HG03108 (cell line): Measurements from ENCODE around the gene GPN2.
A peak's percentile ranks its signal among the peaks of the same experiment; 100 is the strongest.
"Not testable (repeated sequence)": the region's sequence is repeated elsewhere in the genome, so short reads cannot be mapped to it uniquely, and the experiment has no call there.

Experiments
- ATAC-seq: cut with Tn5 transposase; IDR thresholded peaks from one replicate; pipeline ENCODE4 v1.9.1; 2021; ENCODE audit warnings: moderate library complexity; ENCODE audit not compliant: unreplicated experiment

The GPN2 gene

DNA sequence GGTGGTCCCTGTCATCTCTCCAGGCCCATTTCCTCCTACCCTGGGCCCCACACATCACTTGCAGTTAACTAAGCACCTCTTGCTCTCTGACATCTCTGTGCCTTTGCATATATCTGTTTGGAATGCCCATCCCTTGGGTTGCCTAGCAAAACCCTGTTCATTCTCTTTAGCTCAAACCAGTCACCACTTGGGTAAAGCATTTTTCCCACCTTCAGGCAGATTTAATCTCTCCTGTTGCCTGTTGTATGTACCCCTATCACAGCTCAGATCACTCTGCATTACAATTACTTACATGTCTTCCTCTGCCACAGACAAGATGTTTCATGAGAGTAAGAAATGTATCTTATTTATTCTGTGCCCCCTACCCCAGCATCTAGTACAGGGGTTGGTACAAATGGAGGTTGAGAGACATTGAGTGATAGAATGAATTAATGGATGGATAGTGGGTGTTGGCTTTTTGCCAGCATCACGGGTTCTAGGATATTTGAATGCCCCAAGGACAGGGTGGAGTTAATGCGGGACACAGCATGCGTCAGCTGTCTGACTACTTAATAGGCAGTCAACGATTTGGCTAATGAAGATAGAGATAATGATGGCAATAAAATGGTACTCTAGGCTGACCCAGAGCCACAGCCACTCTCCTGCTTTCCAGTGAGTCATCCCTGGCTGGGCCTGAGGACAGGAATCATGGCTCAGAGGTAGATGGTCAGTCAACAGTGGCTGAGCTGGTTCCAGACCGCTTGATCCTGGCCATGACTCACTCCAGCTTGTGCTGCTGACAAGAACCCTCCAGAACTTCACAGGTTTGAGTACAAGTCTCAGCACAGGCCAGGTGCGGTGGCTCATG, 17.2 kb upstream of the GPN2 start:
- no peak for ATAC-seq

DNA sequence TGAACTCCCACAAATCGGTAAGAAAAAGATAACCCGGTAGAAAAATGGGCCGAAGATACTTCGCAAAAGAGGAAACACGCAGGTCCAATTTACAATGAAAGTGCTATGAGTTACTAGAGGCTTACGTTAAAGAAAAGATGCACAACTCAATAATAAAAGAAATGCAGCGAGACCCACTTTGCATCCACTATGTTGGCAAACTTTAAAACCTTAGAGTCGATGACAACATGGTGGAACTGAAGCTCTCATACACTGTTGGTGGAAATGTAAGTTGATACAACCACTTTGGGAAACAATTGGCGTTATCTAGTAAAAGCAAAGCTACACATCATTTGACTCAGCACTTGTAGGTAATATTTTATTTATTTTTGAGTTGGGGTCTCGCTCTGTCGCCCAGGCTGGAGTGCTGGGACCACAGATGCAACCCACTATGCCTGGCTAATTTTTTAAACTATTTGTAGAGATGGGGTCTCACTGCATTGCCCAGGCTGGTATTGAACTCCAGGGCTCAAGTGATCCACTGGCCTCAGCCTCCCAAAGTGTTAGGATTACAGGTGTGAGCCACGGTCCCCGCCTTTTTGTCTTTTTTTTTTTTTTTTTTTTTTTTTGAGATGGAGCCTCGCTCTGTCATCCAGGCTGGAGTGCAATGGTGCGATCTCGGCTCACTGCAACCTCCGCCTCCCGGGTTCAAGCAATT, 10.9 kb upstream of the GPN2 start:
- ATAC-seq = no peak

DNA sequence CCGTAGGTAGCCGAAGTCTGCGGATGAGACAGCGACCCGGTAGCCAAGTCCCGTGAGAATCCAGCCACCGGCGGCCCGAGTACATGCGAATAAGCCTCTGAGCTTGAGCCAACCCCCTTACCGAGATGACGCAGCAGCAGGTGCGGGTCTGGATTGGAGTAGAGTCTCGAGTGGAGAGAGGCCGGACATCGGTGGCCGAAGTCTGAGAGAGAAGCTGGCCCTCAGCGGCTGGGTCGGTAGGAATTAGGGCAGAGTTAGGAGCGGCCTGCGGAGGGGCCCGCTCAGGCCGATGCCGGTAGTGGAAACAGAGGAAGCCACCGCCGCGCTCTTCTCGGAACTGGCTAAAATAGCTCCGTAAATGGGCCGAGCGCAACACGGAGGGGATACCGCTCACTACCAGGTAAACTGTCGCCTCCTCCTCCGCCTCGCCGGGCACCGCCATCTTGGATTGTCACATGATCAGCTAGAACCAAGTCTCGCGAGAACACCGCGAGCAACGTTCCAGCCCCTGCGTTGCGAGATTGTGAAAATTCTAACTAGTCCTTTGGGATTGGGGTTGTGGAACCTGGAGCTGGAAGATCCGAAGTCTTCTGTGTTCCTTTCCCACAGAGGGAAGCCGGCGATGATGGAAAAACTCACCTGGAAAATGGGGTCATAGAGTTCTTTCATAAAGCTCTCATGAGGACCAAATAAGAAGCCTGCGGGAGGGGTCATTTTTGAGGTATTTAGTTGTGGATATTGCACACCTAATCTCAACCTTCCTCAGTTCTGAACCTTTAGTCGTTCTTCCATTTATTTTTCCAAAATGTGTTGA, 10.1 kb upstream of the GPN2 start, which contains the start of gene GPATCH3:
GPATCH3 (minus strand) TSS at position 467 of the 814 bp plus-strand sequence; CDS start at position 442, 25 bp downstream.
- peak; percentile 81 for ATAC-seq

DNA sequence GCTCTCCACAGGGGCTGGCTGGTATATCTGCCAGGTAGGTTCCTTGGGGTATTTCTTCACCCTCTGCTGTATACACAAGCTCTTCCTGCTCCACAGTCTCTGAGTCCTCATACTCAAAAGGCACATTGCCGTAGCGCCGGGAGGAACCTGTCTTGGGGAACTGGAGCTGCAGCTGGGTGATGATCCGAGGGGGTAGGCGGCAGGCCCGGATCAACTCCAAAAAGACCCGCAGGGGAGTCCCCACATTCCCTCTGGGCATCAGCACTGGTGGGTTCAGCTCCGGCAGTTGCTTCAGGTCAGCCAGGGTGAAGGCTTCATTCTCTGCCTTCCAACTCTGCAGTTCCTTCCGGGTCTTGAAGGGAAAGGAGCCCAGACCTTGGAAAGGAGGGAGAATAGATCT, 7.3 kb upstream of the GPN2 start:
- ATAC-seq = no peak

DNA sequence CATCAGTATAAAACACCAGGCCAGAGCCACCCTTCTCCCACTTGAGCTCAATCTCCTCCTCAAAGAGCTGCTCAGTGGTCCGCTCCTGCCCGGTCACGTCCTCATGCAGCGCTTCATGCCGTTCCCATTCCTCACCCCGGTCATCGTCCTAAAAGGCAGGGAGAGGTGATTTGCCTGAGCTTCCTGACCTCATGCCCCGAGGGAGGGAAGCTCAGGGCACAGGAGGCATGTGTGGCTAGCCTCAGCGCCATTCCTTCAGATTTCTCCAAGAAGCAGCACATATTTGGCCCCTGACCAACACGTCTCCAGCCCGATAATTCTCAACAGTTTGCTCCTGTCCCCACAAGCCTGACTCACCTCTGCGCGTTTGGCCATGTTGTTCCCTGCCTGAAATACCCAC, 4.2 kb upstream of the GPN2 start:
- ATAC-seq = no peak

DNA sequence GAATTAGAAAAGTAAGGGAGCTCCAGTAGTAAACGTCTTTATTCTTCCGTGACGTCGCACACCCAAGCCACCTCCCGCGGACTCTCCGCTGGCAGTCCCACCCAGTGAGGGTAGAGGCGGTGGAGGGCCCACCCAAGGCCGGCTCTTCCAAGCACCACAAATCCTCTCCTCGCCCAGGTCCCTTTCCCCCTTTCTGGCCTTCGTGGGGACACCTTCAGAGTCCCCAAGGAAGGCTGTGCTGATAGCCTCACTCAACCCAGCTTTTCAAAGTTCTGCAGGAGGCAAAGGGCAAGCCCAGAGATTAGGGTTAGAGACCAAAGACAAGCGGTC, 349 bp upstream of the GPN2 start:
- peak; percentile 17 for ATAC-seq

DNA sequence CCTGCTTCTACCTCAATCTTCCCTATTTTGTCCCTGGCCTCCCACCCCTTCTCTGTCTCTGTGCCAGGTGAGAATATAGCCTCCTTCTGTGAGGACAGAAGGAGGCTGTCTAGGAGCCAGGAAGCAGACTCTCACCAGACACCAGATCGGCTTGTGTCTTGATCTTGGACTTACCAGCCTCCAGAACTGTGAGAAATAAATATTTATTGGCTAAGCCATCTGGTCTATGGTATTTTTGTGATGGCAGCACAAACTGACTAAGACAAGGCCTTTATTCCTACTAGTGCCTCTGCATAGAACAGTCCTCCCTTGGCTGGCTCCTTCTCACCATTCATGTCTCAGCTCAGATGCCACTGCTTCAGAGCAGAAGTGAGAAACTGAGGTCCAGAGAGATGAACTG, 1.9 kb downstream of the GPN2 start:
- ATAC-seq = no peak

DNA sequence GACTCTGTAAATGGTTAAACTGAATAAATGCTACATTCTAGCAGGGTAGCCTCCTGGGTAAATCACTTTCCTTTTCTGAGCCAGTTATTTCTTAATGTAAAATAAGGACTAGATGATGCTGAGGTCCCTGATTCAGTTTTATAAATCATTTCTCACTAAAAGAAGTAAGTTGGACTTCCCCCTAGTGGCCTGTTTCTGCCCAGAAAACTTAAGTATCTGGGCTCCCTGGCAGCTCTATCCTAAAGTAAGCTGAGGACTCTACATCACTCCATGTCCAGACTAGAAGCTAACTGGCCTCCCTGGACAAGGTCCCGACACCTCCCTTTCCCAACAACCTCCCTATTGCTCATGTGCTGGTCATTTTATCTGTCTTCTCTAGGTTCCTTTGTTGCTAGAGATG, 3.0 kb downstream of the GPN2 start:
- no peak for ATAC-seq

DNA sequence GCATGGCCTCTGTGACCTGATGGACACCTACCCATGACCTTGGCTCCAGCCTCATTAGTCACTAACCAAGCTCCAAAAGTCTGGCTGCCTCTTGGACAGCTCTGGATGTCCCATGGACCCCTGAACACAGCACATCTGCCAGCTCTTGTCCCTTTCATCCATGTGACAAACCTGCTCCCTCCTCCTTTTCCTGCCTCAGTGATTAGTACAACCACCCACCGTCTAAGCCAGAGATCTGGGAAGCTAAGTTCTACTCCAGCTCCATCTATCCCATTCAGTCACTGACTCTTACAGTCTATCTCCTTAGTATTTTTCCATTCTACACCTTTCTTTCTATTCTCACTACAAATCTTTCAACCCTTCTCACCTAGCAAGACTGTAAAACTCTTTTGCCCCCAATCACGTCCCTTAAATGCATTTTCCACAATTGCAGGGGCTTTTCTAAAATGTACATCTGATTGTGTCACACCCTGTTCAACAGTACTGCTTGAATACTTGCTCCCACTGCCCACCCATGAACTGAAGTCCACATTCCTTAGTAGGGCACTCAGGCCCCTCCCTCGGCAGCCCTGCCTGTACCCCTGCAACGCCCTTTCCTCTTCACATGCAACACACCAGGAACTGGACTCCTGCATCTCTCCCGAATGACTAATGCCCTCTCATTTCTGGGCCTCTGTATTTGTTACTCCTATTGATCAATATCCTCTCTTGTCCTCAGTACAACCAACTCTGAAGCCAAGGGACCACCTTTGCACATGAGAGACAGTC, 7.2 kb downstream of the GPN2 start:
- no peak for ATAC-seq

DNA sequence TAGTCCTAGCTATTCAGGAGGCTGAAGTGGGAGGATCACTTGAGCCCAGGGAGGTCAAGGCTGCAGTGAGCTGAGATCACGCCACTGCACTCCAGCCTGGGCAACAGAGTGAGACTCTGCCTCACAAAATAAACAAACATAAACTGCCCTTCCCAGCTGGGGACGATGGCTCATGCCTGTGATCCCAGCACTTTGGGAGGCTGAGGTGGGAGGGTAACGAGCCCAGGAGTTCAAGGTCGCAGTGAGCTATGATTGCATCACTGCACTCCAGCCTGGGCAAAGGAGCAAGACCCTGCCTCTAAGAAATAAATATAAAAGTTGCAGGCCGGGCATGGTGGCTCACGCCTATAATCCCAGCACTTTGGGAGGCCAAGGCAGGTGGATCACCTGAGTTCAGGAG, 8.5 kb downstream of the GPN2 start:
- ATAC-seq = not testable (repeated sequence)

DNA sequence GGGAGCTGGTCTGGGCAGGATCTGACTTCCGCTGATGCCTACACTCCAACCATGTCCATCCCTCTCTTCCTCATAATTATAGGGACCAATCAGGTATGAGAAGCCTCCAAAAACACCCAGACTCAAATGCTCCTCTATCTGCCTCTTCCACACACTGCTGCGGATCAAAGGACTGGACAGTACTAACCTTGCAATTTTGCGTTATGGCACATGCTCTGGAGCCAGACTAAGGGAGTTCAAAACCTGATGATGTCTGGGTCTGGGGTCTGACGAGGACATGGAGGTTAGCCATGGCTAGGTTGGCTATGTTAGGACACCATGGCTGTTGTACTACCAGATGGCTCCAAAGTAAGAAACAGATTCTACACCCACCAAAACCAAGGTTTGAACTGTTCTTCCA, 10.3 kb downstream of the GPN2 start:
- no peak for ATAC-seq

DNA sequence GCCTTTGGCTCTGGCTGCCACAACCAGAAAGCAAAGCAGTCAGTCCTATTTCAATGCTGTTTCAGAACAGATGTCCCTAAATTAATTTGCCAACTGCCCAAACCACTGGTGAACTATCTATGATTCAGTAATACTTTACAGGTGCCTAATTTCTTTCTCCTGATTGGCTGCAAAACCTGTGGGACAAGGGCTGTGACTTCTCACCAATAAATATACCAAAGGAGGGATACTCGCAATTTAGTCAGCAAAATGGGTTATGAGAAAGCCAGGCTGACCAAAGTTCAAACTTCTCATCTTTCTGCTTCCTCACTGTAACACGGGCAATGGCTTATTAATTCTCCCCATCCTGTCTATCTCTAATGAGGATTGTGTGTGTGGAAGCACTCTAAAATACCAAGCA, 12.8 kb downstream of the GPN2 start:
- no peak for ATAC-seq

DNA sequence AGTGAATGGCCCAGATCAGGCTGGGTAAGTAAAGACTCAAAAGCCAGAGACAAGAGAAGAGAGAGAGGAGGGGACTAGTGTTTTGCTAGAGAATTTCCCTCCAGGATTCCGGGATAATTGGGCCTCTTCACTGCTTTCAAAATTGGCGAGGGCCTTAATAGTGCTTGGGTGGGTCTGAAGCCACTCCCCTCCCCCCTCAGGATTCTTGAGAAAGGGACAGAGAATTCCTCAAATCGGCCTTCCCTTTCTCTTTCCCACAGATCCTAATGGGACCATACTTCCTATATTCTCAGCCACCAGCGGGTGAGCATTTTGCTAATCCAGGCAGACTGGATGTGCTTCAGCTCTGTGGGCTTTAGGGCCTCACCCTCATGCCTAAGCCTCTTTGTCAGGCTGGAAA, 15.2 kb downstream of the GPN2 start:
- ATAC-seq = no peak

DNA sequence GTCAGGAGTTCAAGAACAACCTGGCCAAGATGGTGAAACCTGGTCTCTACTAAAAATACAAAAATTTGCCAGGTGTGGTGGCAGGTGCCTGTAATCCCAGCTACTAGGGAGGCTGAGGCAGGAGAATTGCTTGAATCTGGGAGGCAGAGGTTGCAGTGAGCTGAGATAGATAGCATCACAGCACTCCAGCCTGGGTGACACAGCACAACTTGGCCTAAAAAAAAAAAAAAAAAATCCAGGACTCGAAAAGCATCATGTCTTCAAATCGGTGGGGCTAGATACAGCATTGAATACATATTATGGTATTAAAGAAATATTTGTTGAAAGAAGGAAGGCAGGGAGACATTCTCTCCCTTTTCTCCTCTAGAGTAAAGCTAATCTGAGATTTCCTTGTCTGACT, 17.0 kb downstream of the GPN2 start:
- ATAC-seq = not testable (repeated sequence)

DNA sequence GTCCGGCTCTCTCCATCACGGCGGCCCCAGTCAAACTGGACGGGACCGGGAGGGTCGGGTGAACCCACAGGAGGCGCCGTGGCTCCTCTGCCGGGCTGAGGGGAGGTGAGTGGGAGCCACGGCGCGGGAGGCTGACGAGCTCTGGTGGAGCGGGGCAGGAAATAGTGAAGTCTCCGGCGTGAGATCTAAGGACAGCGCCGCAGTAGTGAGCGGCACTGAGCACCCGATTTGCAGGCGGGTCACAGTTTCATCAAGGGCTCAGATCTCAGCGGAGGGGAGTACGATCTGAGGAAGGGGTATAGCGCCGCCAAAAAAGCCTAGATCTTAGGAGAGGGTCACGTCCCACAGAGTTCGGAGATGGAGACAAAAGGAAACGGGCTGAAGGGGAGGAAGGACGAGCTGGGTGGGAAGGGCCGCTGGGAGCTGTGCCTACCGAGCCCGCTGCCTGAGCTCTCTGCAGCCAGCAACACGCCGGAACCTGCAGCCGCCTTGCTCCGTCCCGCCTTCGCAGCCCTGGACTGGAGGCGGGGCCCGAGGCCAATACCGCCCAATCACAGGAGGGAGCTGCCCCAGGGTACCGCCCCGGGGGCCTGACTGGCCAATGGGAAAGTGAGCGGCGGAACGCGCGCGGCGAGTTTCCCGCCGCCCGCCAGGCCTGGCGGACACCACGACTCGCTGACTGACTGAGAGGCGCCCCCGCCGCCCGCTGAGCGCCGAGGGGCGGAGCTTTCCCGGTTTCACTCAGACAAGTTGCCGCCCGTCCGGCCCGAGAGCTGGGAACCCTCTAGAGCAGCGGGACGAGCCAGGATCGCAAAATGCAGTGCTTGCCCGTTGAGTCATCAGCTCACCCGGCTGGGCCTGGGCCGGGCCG, 25.2 kb downstream of the GPN2 start:
- peak; percentile 90 for ATAC-seq

DNA sequence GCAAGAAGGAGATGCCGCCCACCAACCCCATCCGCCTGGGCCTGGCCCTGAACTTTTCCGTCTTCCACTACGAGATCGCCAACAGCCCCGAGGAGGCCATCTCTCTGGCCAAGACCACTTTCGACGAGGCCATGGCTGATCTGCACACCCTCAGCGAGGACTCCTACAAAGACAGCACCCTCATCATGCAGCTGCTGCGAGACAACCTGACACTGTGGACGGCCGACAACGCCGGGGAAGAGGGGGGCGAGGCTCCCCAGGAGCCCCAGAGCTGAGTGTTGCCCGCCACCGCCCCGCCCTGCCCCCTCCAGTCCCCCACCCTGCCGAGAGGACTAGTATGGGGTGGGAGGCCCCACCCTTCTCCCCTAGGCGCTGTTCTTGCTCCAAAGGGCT, 26.4 kb downstream of the GPN2 start:
- no peak for ATAC-seq

DNA sequence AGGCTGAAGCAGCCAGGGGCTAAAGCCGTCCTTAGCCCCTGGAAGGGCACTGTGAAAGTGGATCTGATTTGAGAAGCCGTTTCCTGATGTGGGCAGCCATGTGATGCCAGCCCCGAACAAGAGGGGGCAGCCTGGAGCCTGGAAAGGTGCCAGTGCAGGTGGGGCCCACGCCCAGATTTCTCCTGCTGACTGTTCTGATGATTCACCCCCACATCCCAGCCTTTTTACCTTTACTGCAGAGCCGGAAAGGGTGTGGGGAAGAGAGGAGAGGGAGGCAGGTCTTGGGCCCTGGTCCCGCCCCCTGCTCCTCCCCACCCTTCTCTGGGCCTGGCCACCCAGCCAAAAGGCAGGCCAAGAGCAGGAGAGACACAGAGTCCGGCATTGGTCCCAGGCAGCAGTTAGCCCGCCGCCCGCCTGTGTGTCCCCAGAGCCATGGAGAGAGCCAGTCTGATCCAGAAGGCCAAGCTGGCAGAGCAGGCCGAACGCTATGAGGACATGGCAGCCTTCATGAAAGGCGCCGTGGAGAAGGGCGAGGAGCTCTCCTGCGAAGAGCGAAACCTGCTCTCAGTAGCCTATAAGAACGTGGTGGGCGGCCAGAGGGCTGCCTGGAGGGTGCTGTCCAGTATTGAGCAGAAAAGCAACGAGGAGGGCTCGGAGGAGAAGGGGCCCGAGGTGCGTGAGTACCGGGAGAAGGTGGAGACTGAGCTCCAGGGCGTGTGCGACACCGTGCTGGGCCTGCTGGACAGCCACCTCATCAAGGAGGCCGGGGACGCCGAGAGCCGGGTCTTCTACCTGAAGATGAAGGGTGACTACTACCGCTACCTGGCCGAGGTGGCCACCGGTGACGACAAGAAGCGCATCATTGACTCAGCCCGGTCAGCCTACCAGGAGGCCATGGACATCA, 27.1 kb downstream of the GPN2 start, which contains the start of gene SFN:
SFN (plus strand) TSS at position 369 of the 904 bp plus-strand sequence; CDS start at position 433, 64 bp downstream.
- ATAC-seq = no peak

DNA sequence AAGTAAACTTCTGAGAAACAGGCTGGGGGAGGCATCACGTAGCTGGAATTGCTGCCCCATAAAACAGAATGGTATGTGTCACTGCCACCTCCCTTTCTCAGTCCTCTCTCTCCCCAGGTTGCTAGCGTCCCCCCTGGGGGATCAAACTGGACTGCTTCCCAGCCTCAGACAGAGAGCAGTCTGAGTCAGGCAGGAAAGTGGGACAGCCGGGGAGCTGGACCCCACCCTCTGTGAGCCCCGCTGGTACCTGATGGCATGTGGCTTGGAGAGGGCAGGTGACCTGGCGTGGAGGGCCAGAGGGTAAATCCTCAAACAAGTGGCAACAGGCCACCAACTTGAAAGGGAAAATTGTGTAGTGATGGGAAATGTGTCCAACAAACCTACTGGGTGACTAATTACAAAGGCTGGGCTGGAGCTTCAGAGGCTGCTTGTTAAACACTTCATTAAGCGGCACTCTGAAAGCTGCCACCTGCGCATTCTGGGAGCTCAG, 28.1 kb downstream of the GPN2 start:
- no peak for ATAC-seq

DNA sequence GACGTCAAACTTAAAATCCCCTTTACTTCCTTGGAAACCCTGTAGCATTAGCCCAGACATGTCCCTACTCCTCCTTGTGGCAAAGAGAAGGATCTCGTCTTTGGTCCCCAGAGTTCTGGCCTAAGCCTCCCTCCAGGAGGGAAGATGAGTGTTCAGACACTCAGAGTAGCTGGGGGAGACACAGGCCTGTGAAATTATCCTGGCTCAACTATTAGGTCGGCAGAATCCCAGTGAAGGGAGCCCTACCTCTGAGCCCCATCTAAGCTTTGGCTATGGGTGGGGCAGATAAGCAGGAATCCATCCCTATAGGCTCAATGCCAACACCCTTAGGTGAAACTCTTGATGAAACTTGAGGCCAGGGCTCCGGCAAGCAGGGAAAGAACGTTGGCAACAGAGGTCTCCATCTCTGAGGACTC, 28.8 kb downstream of the GPN2 start:
- no peak for ATAC-seq
